Pancreas (tissue), 10 donors: ENCODE data around the gene GPR108. TPM values are rescaled to one million over a fixed set of nuclear protein-coding genes. Genes with fewer than 3 reads are reported as not detected.

ENCODE experiments used
- ATAC-seq, 4 donors: fragments of 200-7000 bp; cut with Tn5 transposase; one replicate each; pipeline versions ENCODE4 v1.8.0 to v1.9.1; 2020; ENCODE audit warnings: mild to moderate bottlenecking in 4 of 4, moderate library complexity in 4 of 4
- DNase-seq, 6 donors: peaks; one replicate each; pipeline ENCODE4 v3.0.0-alpha.2; 2020
- FAIRE-seq: peaks from 2 replicates; lab custom pipeline; 2012; peaks lifted over from hg19 to GRCh38; lab: Jason Lieb, UNC
- H3K27ac ChIP-seq, 4 donors: fragments of 200-600 bp; sonication (generic); 1 replicate in 3 of 4; 2 replicates in 1 of 4; pipeline versions ENCODE4 v1.5.0 to v1.8.0; 2020
- H3K27me3 ChIP-seq, 4 donors: fragments of 200-600 bp; one replicate each; pipeline ENCODE4 v1.8.0; 2021
- H3K36me3 ChIP-seq, 3 donors: fragments of 200-600 bp; sonication (generic) in 1 of 3; one replicate each; pipeline versions ENCODE4 v1.5.0 to v1.8.0; 2020 to 2021
- H3K4me1 ChIP-seq, 3 donors: fragments of 200-600 bp; one replicate each; pipeline ENCODE4 v1.8.0; 2021
- H3K4me3 ChIP-seq, 4 donors: fragments of 200-600 bp; sonication (generic) in 2 of 4; one replicate each; pipeline versions ENCODE4 v1.5.0 to v1.8.0; 2020 to 2021
- H3K9me3 ChIP-seq, 4 donors: fragments of 200-600 bp; one replicate each; pipeline ENCODE4 v1.8.0; 2021
- WGBS, 2 donors: extraction: QIAGEN DNeasy Blood & Tissue Kit; methylation state at CpG; one replicate each; pipeline ENCODE4 v1.1.7; 2013; 5-methylcytosine and 5-hydroxymethylcytosine counted together
- intact Hi-C, 3 donors: fragments of 100-400 bp; cut with DNase I; formaldehyde crosslinking; loops; one replicate each; pipeline versions ENCODE4 v1.11.1 to v1.14.2; 2022
- polyA plus RNA-seq, 2 donors: library from polyadenylated mRNA; stranded (reverse); fragments of 200-250 nt; gene quantifications; one replicate each; pipeline ENCODE4 v1.2.3, GENCODE V29; 2013
- total RNA-seq, 6 donors: library from RNA; stranded (reverse); fragmentation: NEBNext Ultra II Directional in 4 of 6; extraction: Animal tissue kit (Norgen Biotek cat#: 25700) in 4 of 6; gene quantifications; one replicate each; pipeline versions ENCODE4 v1.2.1 to v1.2.4, GENCODE V29; 2021 to 2023
- TF ChIP-seq, protein P1 (sequence below), 4 donors: fragments of 200-600 bp; sonication (generic) in 3 of 4; IDR thresholded peaks; one replicate each; pipeline versions ENCODE4 v1.5.0 to v1.8.0; 2021; ENCODE audit warnings: antibody characterized with exemption in 4 of 4
- donor health status: healthy with polysubstance abuse.
- donor health status: DM: no; HTN: no; CAD: no; lungs with moderate emphysema.
- donor health status: DM: no; HTN: no; CAD: no.
- donor health status: control.
- donor health status: control.
- donor health status: Bipolar disorder and iron deficiency.
- donor health status: DM: yes; HTN: yes; CAD: no.
- donor health status: DM: no; HTN: no; CAD: no.
- donor health status: DM: no; HTN: no; CAD: no.
- donor health status: DM: yes; HTN: yes; CAD: no.

GPR108 gene
- total and polyA plus RNA-seq, 8 donors, result 46.1 to 154 (median 54.0) TPM

DNA sequence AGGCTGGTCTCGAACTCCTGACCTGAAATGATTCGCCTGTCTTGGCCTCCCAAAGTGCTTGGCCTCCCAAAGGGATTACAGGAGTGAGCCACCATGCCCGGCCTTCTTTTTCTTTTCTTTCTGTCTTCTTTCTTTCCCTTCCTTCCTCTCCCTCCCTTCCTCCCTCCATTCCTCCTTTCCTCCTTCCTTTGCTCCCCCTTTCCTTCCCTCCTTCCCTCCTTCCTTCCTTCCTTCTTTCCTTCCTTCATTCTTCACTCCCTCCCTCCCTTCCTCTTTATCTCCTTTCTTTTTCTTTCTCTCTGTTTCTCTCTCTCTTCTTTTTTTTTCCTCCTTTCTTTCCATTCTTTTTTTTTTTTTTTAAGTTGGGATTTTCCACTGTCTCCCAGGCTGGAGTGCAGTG is 29.0 kb downstream of the GPR108 start:
- ATAC-seq (no peak), FAIRE-seq (no peak), DNase-seq (no peak)
- H3K36me3 ChIP-seq, result peaks cover 0 to 3% (median 0%) of the 10 kb centered on the region in 3 donors
- no peaks in the 10 kb centered on the region for H3K27me3 ChIP-seq
- intact Hi-C loops, result no loop called here
- no peak overlapping the region for H3K4me3 ChIP-seq
- H3K4me1 ChIP-seq, result no peaks in the 10 kb centered on the region
- H3K27ac ChIP-seq, result no peak overlapping the region
- no peaks in the 10 kb centered on the region for H3K9me3 ChIP-seq
- TF ChIP-seq, protein P1, sequence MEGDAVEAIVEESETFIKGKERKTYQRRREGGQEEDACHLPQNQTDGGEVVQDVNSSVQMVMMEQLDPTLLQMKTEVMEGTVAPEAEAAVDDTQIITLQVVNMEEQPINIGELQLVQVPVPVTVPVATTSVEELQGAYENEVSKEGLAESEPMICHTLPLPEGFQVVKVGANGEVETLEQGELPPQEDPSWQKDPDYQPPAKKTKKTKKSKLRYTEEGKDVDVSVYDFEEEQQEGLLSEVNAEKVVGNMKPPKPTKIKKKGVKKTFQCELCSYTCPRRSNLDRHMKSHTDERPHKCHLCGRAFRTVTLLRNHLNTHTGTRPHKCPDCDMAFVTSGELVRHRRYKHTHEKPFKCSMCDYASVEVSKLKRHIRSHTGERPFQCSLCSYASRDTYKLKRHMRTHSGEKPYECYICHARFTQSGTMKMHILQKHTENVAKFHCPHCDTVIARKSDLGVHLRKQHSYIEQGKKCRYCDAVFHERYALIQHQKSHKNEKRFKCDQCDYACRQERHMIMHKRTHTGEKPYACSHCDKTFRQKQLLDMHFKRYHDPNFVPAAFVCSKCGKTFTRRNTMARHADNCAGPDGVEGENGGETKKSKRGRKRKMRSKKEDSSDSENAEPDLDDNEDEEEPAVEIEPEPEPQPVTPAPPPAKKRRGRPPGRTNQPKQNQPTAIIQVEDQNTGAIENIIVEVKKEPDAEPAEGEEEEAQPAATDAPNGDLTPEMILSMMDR (IDR thresholded peaks at IDR 0.05), result no peak
- 71 to 90% methylated on average over 3 of the region's 3 CpGs for WGBS, 2 donors

DNA sequence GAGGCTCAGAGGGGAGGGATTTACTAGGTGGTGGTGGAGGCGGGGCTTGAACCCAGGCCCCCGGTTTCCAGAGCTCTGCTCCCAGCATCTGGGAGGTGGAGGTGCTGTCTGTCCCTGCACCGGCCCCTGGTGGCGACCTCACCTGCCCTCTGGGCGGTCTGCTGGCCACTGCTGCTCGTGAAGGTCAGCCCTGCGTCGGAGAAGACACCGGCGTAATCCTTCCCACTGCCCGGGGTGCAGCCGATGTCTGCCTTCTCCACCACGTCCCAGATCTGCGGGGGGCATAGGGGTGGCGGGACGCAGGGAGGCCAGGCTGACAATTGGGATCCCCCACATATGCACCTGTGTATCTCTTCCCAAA is 29.7 kb downstream of the GPR108 start:
- no peak for DNase-seq
- intact Hi-C loops, result no loop called here
- Histone ChIP-seq H3K27me3 (no peaks in the 10 kb centered on the region), H3K27ac (no peak overlapping the region), H3K36me3 (no peaks in the 10 kb centered on the region), H3K9me3 (no peaks in the 10 kb centered on the region), H3K4me1 (no peaks in the 10 kb centered on the region), H3K4me3 (no peak overlapping the region)
- no peak for ATAC-seq
- 78 to 85% methylated on average over 16 of the region's 16 CpGs for WGBS, 2 donors
- FAIRE-seq, result no peak
- TF ChIP-seq, protein P1 (IDR thresholded peaks at IDR 0.05), result no peak

DNA sequence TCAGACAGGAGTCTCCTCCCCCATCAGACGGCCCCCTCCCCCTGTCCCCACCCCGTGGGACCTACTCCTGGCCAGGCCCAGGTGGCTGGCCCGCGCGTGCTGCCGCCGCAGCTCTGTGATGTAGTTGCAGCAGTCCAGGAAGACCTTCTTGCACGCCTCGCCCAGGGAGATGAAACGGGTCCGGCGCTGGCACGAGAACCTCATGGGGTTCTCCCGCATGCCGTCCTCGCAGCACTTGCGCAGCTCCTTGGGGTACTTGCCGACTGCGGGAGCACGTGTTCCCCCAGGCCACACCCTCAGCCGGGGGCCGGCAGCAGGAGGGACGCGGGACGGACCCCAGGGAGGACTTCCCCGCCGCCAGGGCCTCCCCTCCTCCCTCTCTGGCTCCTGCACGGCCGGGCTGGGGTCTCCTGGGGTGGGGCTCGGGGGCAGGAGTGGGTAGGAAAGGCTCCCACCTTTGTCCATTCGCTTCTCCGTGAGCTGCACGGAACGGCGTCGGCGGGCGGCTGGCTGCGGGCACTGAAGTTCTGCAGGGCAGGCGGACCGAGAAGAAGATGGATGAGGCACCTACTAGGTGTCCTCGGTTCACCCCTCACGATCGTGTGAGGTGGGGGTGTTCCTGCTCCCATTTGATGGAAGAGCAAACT is 30.2 kb downstream of the GPR108 start:
- peaks cover 0 to 2% (median 0%) of the 10 kb centered on the region in 3 donors for H3K36me3 ChIP-seq
- FAIRE-seq, result no peak
- H3K27me3 ChIP-seq, result no peaks in the 10 kb centered on the region
- no peaks in the 10 kb centered on the region for H3K9me3 ChIP-seq
- TF ChIP-seq, protein P1 (IDR thresholded peaks at IDR 0.05), result no peak
- no peaks in the 10 kb centered on the region for H3K4me1 ChIP-seq
- WGBS, 2 donors, result 78 to 88% methylated on average over 42 to 44 of the region's 44 CpGs
- intact Hi-C loops, result no loop called here
- ATAC-seq, result no peak
- DNase-seq, result no peak
- no peak overlapping the region for H3K4me3 ChIP-seq
- H3K27ac ChIP-seq, result no peak overlapping the region

DNA sequence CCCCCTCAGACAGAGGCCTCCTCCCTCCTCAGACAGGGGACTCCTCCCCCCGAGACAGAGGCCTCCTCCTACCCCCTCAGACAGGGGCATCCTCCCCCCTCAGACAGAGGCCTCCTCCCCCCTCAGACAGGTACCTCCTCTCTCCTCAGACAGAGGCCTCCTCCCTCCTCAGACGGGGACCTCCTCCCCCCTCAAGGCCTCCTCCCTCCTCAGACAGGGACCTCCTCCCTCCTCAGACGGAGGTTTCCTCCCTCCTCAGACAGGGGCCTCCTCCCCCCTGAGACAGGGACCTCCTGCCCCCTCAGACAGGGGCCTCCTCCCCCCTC is 30.8 kb downstream of the GPR108 start:
- 59 to 69% methylated on average over 3 of the region's 3 CpGs for WGBS, 2 donors
- intact Hi-C loops, result no loop called here
- FAIRE-seq (no peak), DNase-seq (no peak), ATAC-seq (peak in 1 of 4 donors; percentile 4)
- TF ChIP-seq, protein P1 (IDR thresholded peaks at IDR 0.05), result no peak
- H3K27ac ChIP-seq, result no peak overlapping the region
- H3K4me1 ChIP-seq, result no peaks in the 10 kb centered on the region
- no peaks in the 10 kb centered on the region for H3K27me3 ChIP-seq
- peaks cover 0 to 3% (median 0%) of the 10 kb centered on the region in 3 donors for H3K36me3 ChIP-seq
- H3K4me3 ChIP-seq, result no peak overlapping the region
- H3K9me3 ChIP-seq, result no peaks in the 10 kb centered on the region

DNA sequence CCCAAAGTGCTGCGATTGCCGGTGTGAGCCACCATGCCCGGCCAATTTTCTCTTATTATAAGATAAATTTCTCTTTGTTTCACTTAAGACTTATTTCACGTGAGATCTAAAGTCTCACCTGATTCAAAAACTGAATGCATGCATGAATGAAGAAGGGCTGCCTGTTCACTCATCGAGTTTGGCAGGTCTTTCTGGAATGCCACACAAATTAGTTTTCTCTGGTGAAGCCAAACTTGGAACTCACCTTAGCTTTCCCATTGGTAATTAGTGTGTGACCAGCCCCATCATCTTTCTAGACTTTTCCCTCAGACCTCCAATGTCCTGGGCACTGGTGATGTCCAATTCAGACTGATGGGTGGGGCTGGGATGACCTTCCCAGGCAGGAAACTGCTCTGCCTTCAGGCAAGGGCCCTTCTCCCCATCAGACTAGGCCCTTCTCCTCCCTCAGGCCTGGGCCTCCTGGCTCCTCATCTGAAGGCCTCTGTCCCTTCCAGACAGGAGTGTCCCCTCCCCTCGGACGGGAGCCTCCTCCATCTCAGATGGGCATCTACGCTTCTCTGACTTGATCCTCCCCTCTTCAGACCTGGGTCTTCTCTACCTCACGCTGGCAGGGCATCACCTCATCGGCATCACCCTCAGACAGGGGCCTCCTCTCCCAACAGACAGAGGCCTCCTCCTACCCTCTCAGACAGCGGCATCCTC is 31.3 kb downstream of the GPR108 start:
- ATAC-seq (no peak), FAIRE-seq (no peak), DNase-seq (peak in 1 of 6 donors; percentile 48)
- H3K4me1 ChIP-seq, result no peaks in the 10 kb centered on the region
- H3K27ac ChIP-seq, result no peak overlapping the region
- H3K27me3 ChIP-seq, result no peaks in the 10 kb centered on the region
- intact Hi-C loops, result no loop called here
- TF ChIP-seq, protein P1 (IDR thresholded peaks at IDR 0.05), result no peak
- H3K36me3 ChIP-seq, result peaks cover 0 to 3% (median 0%) of the 10 kb centered on the region in 3 donors
- 77 to 86% methylated on average over 11 of the region's 11 CpGs for WGBS, 2 donors
- no peak overlapping the region for H3K4me3 ChIP-seq
- H3K9me3 ChIP-seq, result no peaks in the 10 kb centered on the region
